GM23338 (cell line): ENCODE results near the gene AGAP1.

ENCODE experiments used
- EZH2 ChIP-seq: fragments of 200-600 bp; sonication (generic); IDR thresholded peaks from one replicate; pipeline ENCODE4 v1.8.0; 2017; ENCODE audit warnings: antibody characterized with exemption, mild to moderate bottlenecking, low read depth; ENCODE audit not compliant: unreplicated experiment
- JUNB ChIP-seq: IDR thresholded peaks from one replicate; pipeline ENCODE4 v1.6.1; 2016; ENCODE audit warnings: antibody characterized with exemption; ENCODE audit not compliant: unreplicated experiment
- ZNF114 ChIP-seq: fragments of 250-450 bp; sonication (Bioruptor Pico); IDR thresholded peaks from 2 replicates; pipeline ENCODE4 v1.5.0; 2020; ENCODE audit warnings: mild to moderate bottlenecking, moderate library complexity
- TF ChIP-seq, protein P1 (sequence below), 2 experiments: fragments of 200-600 bp in 1 of 2; sonication (generic) in 1 of 2; conservative IDR thresholded peaks; 2 replicates each; pipeline versions ENCODE4 v1.5.1 to v1.6.1; 2016 to 2017; ENCODE audit warnings: antibody characterized with exemption in 2 of 2, low read depth in 2 of 2, mild to moderate bottlenecking in 2 of 2, moderate library complexity in 1 of 2

GRCh38 chr2:235659767-235660322 is 166.0 kb downstream of the AGAP1 start:
- TF ChIP-seq EZH2: no peak
- TF ChIP-seq, protein P1, sequence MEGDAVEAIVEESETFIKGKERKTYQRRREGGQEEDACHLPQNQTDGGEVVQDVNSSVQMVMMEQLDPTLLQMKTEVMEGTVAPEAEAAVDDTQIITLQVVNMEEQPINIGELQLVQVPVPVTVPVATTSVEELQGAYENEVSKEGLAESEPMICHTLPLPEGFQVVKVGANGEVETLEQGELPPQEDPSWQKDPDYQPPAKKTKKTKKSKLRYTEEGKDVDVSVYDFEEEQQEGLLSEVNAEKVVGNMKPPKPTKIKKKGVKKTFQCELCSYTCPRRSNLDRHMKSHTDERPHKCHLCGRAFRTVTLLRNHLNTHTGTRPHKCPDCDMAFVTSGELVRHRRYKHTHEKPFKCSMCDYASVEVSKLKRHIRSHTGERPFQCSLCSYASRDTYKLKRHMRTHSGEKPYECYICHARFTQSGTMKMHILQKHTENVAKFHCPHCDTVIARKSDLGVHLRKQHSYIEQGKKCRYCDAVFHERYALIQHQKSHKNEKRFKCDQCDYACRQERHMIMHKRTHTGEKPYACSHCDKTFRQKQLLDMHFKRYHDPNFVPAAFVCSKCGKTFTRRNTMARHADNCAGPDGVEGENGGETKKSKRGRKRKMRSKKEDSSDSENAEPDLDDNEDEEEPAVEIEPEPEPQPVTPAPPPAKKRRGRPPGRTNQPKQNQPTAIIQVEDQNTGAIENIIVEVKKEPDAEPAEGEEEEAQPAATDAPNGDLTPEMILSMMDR (conservative IDR thresholded peaks at IDR 0.05; ENCODE audit: low read depth in 2 of 2): no peak
- no peak for TF ChIP-seq ZNF114
- TF ChIP-seq JUNB: no peak
